Endothelial cell of umbilical vein (primary cell): ENCODE results near the gene DIP2C.

Experiments used
- CTCF ChIP-seq, 2 donors: IDR thresholded peaks; 1 replicate in 1 of 2; 2 replicates in 1 of 2; pipeline ENCODE4 v1.5.1; 2011; ENCODE audit warnings: low read length in 2 of 2, mild to moderate bottlenecking in 2 of 2, moderate library complexity in 2 of 2, control low read depth in 1 of 2, inconsistent platforms in 1 of 2, low read depth in 1 of 2; ENCODE audit not compliant: insufficient read depth in 1 of 2; ENCODE audit errors: extremely low read depth in 1 of 2
- EZH2 ChIP-seq: IDR thresholded peaks from 2 replicates; pipeline ENCODE4 v1.6.1; 2012; ENCODE audit warnings: borderline replicate concordance, low read depth, mild to moderate bottlenecking, moderate library complexity, low read length, inconsistent platforms; ENCODE audit not compliant: severe bottlenecking
- JUN ChIP-seq: IDR thresholded peaks from 2 replicates; pipeline ENCODE4 v1.6.1; 2011; ENCODE audit warnings: borderline replicate concordance, low read depth; ENCODE audit not compliant: insufficient read length, insufficient read depth
- POLR2A ChIP-seq: IDR thresholded peaks from 2 replicates; pipeline ENCODE4 v1.6.1; 2012; ENCODE audit warnings: low read depth, mild to moderate bottlenecking, control low read depth, low read length
- POLR2AphosphoS5 ChIP-seq: IDR thresholded peaks from 2 replicates; pipeline ENCODE4 v1.6.1; 2012; ENCODE audit warnings: low read depth, mild to moderate bottlenecking, control low read depth, low read length, moderate library complexity; ENCODE audit not compliant: insufficient read depth

GRCh38 chr10:381346-381745 is 308.1 kb downstream of the DIP2C start:
- TF ChIP-seq POLR2A (no peak), CTCF (IDR thresholded peaks at IDR 0.05; ENCODE audit: extremely low read depth in 1 of 2, insufficient read depth in 1 of 2, low read depth in 1 of 2, low read length in 2 of 2) (no peak), POLR2AphosphoS5 (no peak), EZH2 (no peak), JUN (no peak)
